Mammary epithelial cell (primary cell): ENCODE measurements around the gene CYP19A1.

Experiments used
- EZH2 ChIP-seq: IDR thresholded peaks from 2 replicates; pipeline ENCODE4 v1.6.1; 2012; ENCODE audit warnings: low read length, inconsistent platforms, borderline replicate concordance
- TF ChIP-seq, protein P1 (sequence below), 2 donors: IDR thresholded peaks in 1 of 2; conservative IDR thresholded peaks in 1 of 2; 2 replicates each; pipeline ENCODE4 v1.5.1; 2011 to 2012; ENCODE audit warnings: inconsistent platforms in 2 of 2, low read length in 2 of 2, mild to moderate bottlenecking in 2 of 2, control low read depth in 1 of 2, low read depth in 1 of 2; ENCODE audit not compliant: insufficient read depth in 1 of 2; ENCODE audit errors: extremely low read depth in 1 of 2

DNA sequence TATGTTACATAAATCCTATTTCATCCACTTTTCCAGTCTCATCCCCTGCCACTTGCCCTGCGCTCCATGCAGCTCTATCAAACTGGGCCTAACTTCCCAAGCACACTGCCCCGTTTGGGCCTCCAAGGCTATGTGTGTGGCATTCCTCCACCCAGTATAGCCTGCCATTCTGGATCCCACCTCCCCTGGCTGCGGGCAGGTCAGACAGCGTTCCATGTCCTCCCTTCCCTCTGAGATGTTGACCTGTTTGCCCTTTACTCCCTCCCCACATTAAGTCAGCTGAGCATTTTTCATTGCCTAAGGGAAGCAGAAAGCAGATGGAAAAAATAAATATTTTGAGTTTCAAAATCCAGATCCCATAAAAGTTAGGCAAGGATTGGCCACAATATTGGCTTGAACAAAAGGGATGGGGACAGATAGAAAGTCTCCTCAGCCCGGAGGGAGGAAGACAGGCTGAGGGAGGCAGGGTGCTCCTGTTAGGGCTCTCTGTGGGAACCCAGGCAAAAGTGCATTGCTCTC lies 73.3 kb downstream of the CYP19A1 start:
- TF ChIP-seq, protein P1, sequence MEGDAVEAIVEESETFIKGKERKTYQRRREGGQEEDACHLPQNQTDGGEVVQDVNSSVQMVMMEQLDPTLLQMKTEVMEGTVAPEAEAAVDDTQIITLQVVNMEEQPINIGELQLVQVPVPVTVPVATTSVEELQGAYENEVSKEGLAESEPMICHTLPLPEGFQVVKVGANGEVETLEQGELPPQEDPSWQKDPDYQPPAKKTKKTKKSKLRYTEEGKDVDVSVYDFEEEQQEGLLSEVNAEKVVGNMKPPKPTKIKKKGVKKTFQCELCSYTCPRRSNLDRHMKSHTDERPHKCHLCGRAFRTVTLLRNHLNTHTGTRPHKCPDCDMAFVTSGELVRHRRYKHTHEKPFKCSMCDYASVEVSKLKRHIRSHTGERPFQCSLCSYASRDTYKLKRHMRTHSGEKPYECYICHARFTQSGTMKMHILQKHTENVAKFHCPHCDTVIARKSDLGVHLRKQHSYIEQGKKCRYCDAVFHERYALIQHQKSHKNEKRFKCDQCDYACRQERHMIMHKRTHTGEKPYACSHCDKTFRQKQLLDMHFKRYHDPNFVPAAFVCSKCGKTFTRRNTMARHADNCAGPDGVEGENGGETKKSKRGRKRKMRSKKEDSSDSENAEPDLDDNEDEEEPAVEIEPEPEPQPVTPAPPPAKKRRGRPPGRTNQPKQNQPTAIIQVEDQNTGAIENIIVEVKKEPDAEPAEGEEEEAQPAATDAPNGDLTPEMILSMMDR (conservative IDR thresholded peaks at IDR 0.05 in 1 of 2, IDR thresholded peaks at IDR 0.05 in 1 of 2; ENCODE audit: extremely low read depth in 1 of 2, insufficient read depth in 1 of 2, low read depth in 1 of 2, low read length in 2 of 2): no peak
- no peak for TF ChIP-seq EZH2
